Naive thymus-derived CD4-positive, alpha-beta T cell (primary cell): ENCODE data around the gene SARNP. TPM values are rescaled to one million over a fixed set of nuclear protein-coding genes. Genes with fewer than 3 reads are reported as not detected.

Source experiments
- ATAC-seq: fragments of 150-1000 bp; cut with Tn5 transposase; 2 replicates; pipeline ENCODE4 v1.10.0; 2021; ENCODE audit warnings: mild to moderate bottlenecking, moderate library complexity
- CTCF ChIA-PET: fragments of 350-600 bp; sonication (Branson Sonifier 250); formaldehyde crosslinking; loops from one replicate; lab custom pipeline; 2021; ENCODE audit warnings: antibody characterized with exemption; lab: Charles Lee
- POLR2A ChIA-PET: fragments of 350-600 bp; sonication (Branson Sonifier 250); formaldehyde crosslinking; loops from one replicate; lab custom pipeline; 2021; ENCODE audit warnings: antibody characterized with exemption, inconsistent platforms; lab: Charles Lee
- DNase-seq, 9 donors: peaks; one replicate each; pipeline versions ENCODE4 v3.0.0 to v3.0.0-alpha.2; 2020 to 2022; ENCODE audit warnings: mixed read lengths in 1 of 9
- H3K27ac ChIP-seq: one replicate; pipeline ENCODE4 v1.7.0; 2013; ENCODE audit warnings: mild to moderate bottlenecking, low read depth, low read length, moderate library complexity
- H3K27me3 ChIP-seq, 2 donors: one replicate each; pipeline ENCODE4 v1.7.0; 2013; ENCODE audit warnings: low read length in 2 of 2, mild to moderate bottlenecking in 2 of 2, moderate library complexity in 2 of 2; ENCODE audit not compliant: control insufficient read depth in 2 of 2, insufficient read depth in 2 of 2
- H3K36me3 ChIP-seq, 3 experiments: 1 replicate in 2 of 3; 2 replicates in 1 of 3; pipeline ENCODE4 v1.7.0; 2013; ENCODE audit warnings: low read length in 3 of 3, mild to moderate bottlenecking in 3 of 3, moderate library complexity in 1 of 3; ENCODE audit not compliant: insufficient read depth in 3 of 3, control insufficient read depth in 2 of 3
- H3K4me1 ChIP-seq, 2 donors: one replicate each; pipeline ENCODE4 v1.7.0; 2013; ENCODE audit warnings: low read length in 2 of 2, mild to moderate bottlenecking in 2 of 2, moderate library complexity in 1 of 2; ENCODE audit not compliant: control insufficient read depth in 2 of 2, insufficient read depth in 2 of 2
- H3K4me3 ChIP-seq: 2 replicates; pipeline ENCODE4 v1.7.0; 2013; ENCODE audit warnings: mild to moderate bottlenecking, low read length
- H3K9me3 ChIP-seq, 3 experiments: 1 replicate in 2 of 3; 2 replicates in 1 of 3; pipeline ENCODE4 v1.7.0; 2013; ENCODE audit warnings: low read length in 3 of 3; ENCODE audit not compliant: control insufficient read depth in 2 of 3
- H3K27ac Mint-ChIP-seq, 9 donors: one replicate each; pipeline ENCODE4 v1.8.0; 2020 to 2022; ENCODE audit warnings: mixed read lengths in 9 of 9, mild to moderate bottlenecking in 8 of 9, moderate library complexity in 5 of 9, inconsistent platforms in 2 of 9
- H3K27me3 Mint-ChIP-seq, 5 donors: one replicate each; pipeline ENCODE4 v1.8.0; 2021 to 2022; ENCODE audit warnings: mixed read lengths in 5 of 5, mild to moderate bottlenecking in 1 of 5
- H3K36me3 Mint-ChIP-seq, 5 donors: one replicate each; pipeline ENCODE4 v1.8.0; 2020 to 2022; ENCODE audit warnings: mixed read lengths in 5 of 5, mild to moderate bottlenecking in 3 of 5, inconsistent platforms in 1 of 5
- H3K4me1 Mint-ChIP-seq, 7 donors: one replicate each; pipeline ENCODE4 v1.8.0; 2020 to 2022; ENCODE audit warnings: mixed read lengths in 7 of 7, mild to moderate bottlenecking in 3 of 7, inconsistent platforms in 1 of 7
- H3K4me3 Mint-ChIP-seq, 10 donors: one replicate each; pipeline ENCODE4 v1.8.0; 2020 to 2022; ENCODE audit warnings: mild to moderate bottlenecking in 10 of 10, mixed read lengths in 10 of 10, moderate library complexity in 6 of 10, inconsistent platforms in 2 of 10
- H3K9me3 Mint-ChIP-seq, 11 donors: one replicate each; pipeline ENCODE4 v1.8.0; 2020 to 2022; ENCODE audit warnings: mixed read lengths in 11 of 11, mild to moderate bottlenecking in 4 of 11, inconsistent platforms in 1 of 11, moderate library complexity in 1 of 11
- intact Hi-C, 2 donors: fragments of 100-400 bp; cut with micrococcal nuclease; formaldehyde crosslinking; loops; one replicate each; pipeline ENCODE4 v1.15.1; 2023
- polyA plus RNA-seq, 2 donors: library from polyadenylated mRNA; unstranded; fragments of 300-500 nt; fragmentation: Illumina TruSeq; gene quantifications; one replicate each; pipeline ENCODE4 v1.2.3, GENCODE V29; 2021
- total RNA-seq, 6 experiments: library from RNA in 5 of 6; stranded (reverse) in 5 of 6; gene quantifications; 1 replicate in 5 of 6; 2 replicates in 1 of 6; pipeline ENCODE4 v1.2.3 and lab custom pipeline; 2021 to 2026

SARNP gene
- total and polyA plus RNA-seq, 7 experiments from 2014 or later, result 28.0 to 115 (median 43.5) TPM

DNA sequence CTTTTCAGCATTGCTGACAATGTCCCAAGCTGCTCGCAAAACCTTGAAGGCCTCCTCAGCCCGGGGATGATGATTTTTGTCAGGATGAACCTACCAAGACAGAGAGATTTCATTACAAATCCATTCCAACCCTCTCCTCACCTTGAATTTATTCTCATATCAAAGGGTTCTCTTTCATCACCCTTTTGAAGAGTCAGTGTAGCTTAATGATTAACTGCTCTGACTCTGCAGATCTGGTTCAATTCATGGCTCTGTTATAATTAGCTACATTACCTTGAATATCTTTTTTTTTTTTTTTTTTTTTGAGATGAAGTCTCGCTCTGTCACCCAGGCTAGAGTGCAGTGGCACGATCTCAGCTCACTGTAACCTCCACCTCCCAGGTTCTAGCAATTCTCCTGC is 5.9 kb upstream of the SARNP start:
- H3K4me3 ChIP-seq, result no peak overlapping the region
- POLR2A ChIA-PET, result interaction anchor here (1.2 to 2.8 kb wide), 6 partner anchors 10 to 151 kb away, joined by 4 to 9 read pairs (median 5); partner anchors contain the start of gene RAB5B
- H3K27ac Mint-ChIP-seq, result peak overlapping the region in 7 of 9 donors; percentile 16 to 88 (median 57)
- ATAC-seq, result no peak
- no peaks in the 10 kb centered on the region for H3K27me3 Mint-ChIP-seq
- H3K4me3 Mint-ChIP-seq, result no peak overlapping the region
- H3K36me3 ChIP-seq, result peaks cover 7 to 43% (median 29%) of the 10 kb centered on the region in 3 experiments
- no peak for DNase-seq
- H3K9me3 Mint-ChIP-seq, result no peaks in the 10 kb centered on the region
- peaks cover 0 to 36% (median 18%) of the 10 kb centered on the region in 5 donors for H3K36me3 Mint-ChIP-seq
- H3K4me1 Mint-ChIP-seq, result peaks cover 28 to 58% (median 41%) of the 10 kb centered on the region in 7 donors
- H3K4me1 ChIP-seq, result peaks cover 30 to 39% of the 10 kb centered on the region in 2 donors
- H3K9me3 ChIP-seq, result no peaks in the 10 kb centered on the region
- H3K27ac ChIP-seq, result no peak overlapping the region
- no peaks in the 10 kb centered on the region for H3K27me3 ChIP-seq
- CTCF ChIA-PET, result interaction anchor here (0.7 kb wide), 2 partner anchors 114 to 151 kb away, joined by 3 read pairs; partner anchors contain the start of gene RAB5B
- intact Hi-C loops, result loop anchor here in 1 of 2 donors (10.0 kb wide), 1 partner anchor 1931 kb away; the partner anchor contains the start of genes CDK4 and MARCHF9

DNA sequence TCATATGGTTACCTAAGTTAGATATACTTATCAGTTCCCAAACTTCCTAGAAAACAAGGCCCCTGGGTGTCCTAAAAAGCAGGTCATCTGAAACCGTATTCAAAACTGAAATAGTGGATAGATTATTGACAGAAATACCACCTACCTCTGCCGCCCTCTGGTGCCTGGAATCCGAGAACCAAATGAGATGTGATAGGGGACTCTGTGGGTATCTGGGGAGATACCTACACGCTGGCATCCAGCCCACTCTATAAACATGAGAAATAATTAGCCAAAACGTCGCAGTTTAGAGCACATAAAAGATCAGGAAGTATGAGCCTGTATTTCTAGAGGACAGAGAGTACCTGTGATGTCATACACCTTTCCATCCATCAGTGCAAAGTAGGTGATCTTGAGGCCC is 4.7 kb upstream of the SARNP start:
- H3K4me1 ChIP-seq, result peaks cover 19 to 28% of the 10 kb centered on the region in 2 donors
- ChIA-PET POLR2A (interaction anchor here (1.5 to 2.8 kb wide), 3 partner anchors 79 to 152 kb away, joined by 4 to 7 read pairs (median 6); partner anchors contain the start of gene RAB5B), CTCF (no interaction called here)
- H3K9me3 Mint-ChIP-seq, result no peaks in the 10 kb centered on the region
- ATAC-seq (no peak), DNase-seq (no peak)
- no peaks in the 10 kb centered on the region for H3K9me3 ChIP-seq
- H3K27ac Mint-ChIP-seq, result peak overlapping the region in 8 of 9 donors; percentile 16 to 85 (median 66)
- peak overlapping the region in 1 of 10 donors; percentile 17 for H3K4me3 Mint-ChIP-seq
- no peaks in the 10 kb centered on the region for H3K27me3 Mint-ChIP-seq
- no peaks in the 10 kb centered on the region for H3K27me3 ChIP-seq
- intact Hi-C loops, result loop anchor here in 1 of 2 donors (10.0 kb wide), 1 partner anchor 1933 kb away; the partner anchor contains the start of genes CDK4 and MARCHF9
- H3K4me1 Mint-ChIP-seq, result peaks cover 16 to 49% (median 31%) of the 10 kb centered on the region in 7 donors
- no peak overlapping the region for H3K4me3 ChIP-seq
- H3K27ac ChIP-seq, result no peak overlapping the region
- peaks cover 0 to 30% (median 15%) of the 10 kb centered on the region in 5 donors for H3K36me3 Mint-ChIP-seq
- H3K36me3 ChIP-seq, result peaks cover 7 to 46% (median 29%) of the 10 kb centered on the region in 3 experiments

DNA sequence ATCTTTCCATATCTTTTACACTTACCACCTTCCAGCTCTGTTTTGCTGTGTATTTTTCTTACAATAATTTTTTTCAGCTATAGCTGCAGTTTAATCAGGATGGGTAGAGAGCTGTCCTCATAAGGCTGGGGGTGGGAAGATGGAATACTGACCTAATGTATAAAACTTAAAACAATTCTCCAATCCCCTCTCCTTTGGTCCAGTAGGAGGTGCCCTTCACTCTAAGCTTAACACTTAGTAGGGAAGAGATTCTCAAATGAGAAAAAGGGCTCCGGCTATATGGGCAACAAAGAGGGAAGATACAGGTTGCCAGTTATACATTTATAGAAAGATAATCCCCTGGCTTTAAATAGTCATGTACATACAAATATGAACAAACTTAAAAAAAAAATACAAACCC is 3.2 kb upstream of the SARNP start:
- Mint-ChIP-seq H3K27ac (peak overlapping the region in 4 of 9 donors; percentile 20 to 45 (median 36)), H3K36me3 (peaks cover 0 to 30% (median 12%) of the 10 kb centered on the region in 5 donors), H3K27me3 (no peaks in the 10 kb centered on the region), H3K9me3 (no peaks in the 10 kb centered on the region), H3K4me3 (no peak overlapping the region), H3K4me1 (peaks cover 16 to 46% (median 25%) of the 10 kb centered on the region in 7 donors)
- POLR2A ChIA-PET, result interaction anchor here (0.8 to 10.9 kb wide), 7 partner anchors 10 to 297 kb away, joined by 3 to 243 read pairs (median 6); partner anchors contain the start of genes DGKA, DNAJC14, PYM1 and RAB5B
- ATAC-seq, result no peak
- CTCF ChIA-PET, result interaction anchor here (0.6 to 6.0 kb wide), 6 partner anchors 9 to 170 kb away, joined by 3 to 43 read pairs (median 4); partner anchors contain the start of gene DNAJC14
- Histone ChIP-seq H3K4me1 (peaks cover 20 to 25% of the 10 kb centered on the region in 2 donors), H3K9me3 (no peaks in the 10 kb centered on the region), H3K4me3 (no peak overlapping the region), H3K27ac (peak overlapping the region; percentile 18), H3K27me3 (no peaks in the 10 kb centered on the region), H3K36me3 (peaks cover 7 to 48% (median 29%) of the 10 kb centered on the region in 3 experiments)
- intact Hi-C loops, result loop anchor here in 1 of 2 donors (10.0 kb wide), 1 partner anchor 1934 kb away; the partner anchor contains the start of genes CDK4 and MARCHF9
- no peak for DNase-seq

DNA sequence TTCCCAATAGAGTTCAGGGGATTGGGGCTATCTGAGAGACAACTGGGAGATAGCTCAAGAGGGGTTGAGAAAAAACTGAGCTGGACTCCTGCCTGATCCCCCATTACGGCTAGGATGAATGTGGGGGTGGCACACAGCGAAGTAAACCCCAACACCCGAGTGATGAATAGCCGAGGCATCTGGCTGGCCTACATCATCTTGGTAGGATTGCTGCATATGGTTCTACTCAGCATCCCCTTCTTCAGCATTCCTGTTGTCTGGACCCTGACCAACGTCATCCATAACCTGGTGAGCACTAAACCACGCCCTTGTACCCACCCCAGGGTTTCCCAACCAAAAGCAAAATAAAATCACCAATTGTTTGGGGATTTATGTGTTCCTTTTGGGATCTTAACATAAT is 1.4 kb upstream of the SARNP start:
- intact Hi-C loops, result loop anchor here (1.0 to 5.0 kb wide), 4 partner anchors 81 to 1268 kb away; partner anchors contain the start of genes NAB2 (in 1 of the 2) and RPS26 (in 1 of the 2)
- Mint-ChIP-seq H3K9me3 (peaks cover 0 to 2% (median 0%) of the 10 kb centered on the region in 11 donors), H3K36me3 (peaks cover 0 to 35% (median 18%) of the 10 kb centered on the region in 5 donors), H3K4me1 (peaks cover 23 to 42% (median 29%) of the 10 kb centered on the region in 7 donors), H3K27me3 (no peaks in the 10 kb centered on the region), H3K27ac (peak overlapping the region in 4 of 9 donors; percentile 57 to 73 (median 70)), H3K4me3 (peak overlapping the region in 2 of 10 donors; percentile 56 to 66)
- DNase-seq (no peak), ATAC-seq (no peak)
- Histone ChIP-seq H3K27me3 (no peaks in the 10 kb centered on the region), H3K36me3 (peaks cover 7 to 48% (median 29%) of the 10 kb centered on the region in 3 experiments), H3K9me3 (no peaks in the 10 kb centered on the region), H3K27ac (peak overlapping the region; percentile 73), H3K4me1 (peaks cover 22 to 36% of the 10 kb centered on the region in 2 donors), H3K4me3 (peak overlapping the region; percentile 74)
- CTCF ChIA-PET, result interaction anchor here (1.6 to 6.0 kb wide), 3 partner anchors 108 to 121 kb away, joined by 6 to 43 read pairs (median 8); no protein-coding TSS in a partner anchor
- POLR2A ChIA-PET, result interaction anchor here (0.6 to 10.9 kb wide), 11 partner anchors 8 to 329 kb away, joined by 3 to 243 read pairs (median 13); partner anchors contain the start of genes BLOC1S1, DGKA, DNAJC14 and PYM1

DNA sequence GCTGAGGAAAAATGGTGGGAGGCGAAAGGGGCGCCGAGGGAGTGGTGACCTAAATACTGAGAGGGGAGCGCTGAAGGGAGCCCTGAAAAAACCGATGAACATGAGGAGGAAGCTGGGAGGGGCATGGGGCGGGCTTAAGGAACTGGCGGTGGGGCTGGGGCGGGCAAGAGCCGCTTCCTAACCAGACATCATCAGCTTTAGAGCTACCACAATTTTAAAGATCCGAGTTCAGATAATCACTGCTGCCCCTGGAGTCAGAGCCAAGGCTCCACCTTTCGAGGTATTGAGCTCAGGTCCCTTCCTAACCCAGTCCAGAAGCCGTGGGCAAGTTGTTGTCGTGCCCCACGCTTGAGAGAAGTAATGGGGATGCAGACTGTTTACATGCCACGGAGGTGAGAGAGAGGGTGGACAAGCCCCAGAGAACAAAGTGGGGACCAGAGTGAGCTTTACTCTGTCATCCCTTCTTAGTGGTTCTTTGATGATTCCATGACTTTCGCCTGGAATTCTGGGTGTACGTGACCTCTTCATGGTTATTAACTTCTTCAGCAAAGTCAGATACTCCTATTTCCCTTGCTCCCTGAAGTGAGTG is 710 bp upstream of the SARNP start:
- Mint-ChIP-seq H3K36me3 (peaks cover 0 to 34% (median 20%) of the 10 kb centered on the region in 5 donors), H3K9me3 (peaks cover 0 to 2% (median 0%) of the 10 kb centered on the region in 11 donors), H3K4me3 (no peak overlapping the region), H3K4me1 (peaks cover 25 to 43% (median 34%) of the 10 kb centered on the region in 7 donors), H3K27me3 (no peaks in the 10 kb centered on the region), H3K27ac (no peak overlapping the region)
- Histone ChIP-seq H3K4me3 (peak overlapping the region; percentile 74), H3K27me3 (no peaks in the 10 kb centered on the region), H3K36me3 (peaks cover 7 to 46% (median 29%) of the 10 kb centered on the region in 3 experiments), H3K9me3 (no peaks in the 10 kb centered on the region), H3K27ac (peak overlapping the region; percentile 73), H3K4me1 (peaks cover 22 to 40% of the 10 kb centered on the region in 2 donors)
- DNase-seq, result no peak
- ATAC-seq, result peak; percentile 59
- ChIA-PET CTCF (interaction anchor here (0.6 to 6.0 kb wide), 11 partner anchors 9 to 156 kb away, joined by 4 to 43 read pairs (median 7); partner anchors contain the start of gene DNAJC14), POLR2A (interaction anchor here (0.6 to 10.9 kb wide), 31 partner anchors 9 to 907 kb away, joined by 3 to 243 read pairs (median 5); partner anchors contain the start of genes BLOC1S1, DGKA, DNAJC14 and NACA)
- intact Hi-C loops, result loop anchor here (1.0 to 5.0 kb wide), 4 partner anchors 80 to 1269 kb away; partner anchors contain the start of genes NAB2 (in 1 of the 2) and RPS26 (in 1 of the 2)
